RPMI7951 (cell line): ENCODE measurements around the gene GNRHR. TPM values are rescaled to one million over a fixed set of nuclear protein-coding genes. Genes with fewer than 3 reads are reported as not detected.

Experiments used
- DNase-seq: peaks from one replicate; pipeline ENCODE4 v3.0.0-alpha.2; 2012; ENCODE audit warnings: low read depth
- total RNA-seq: library from RNA; depleted of rRNA; stranded (reverse); fragments of >200 nt; shearing (Covaris generic); gene quantifications from 2 replicates; pipeline ENCODE4 v1.2.3, GENCODE V29; 2014; rRNA removed

The GNRHR gene
- total RNA-seq, 1 experiment from 2014 or later: not detected

DNA sequence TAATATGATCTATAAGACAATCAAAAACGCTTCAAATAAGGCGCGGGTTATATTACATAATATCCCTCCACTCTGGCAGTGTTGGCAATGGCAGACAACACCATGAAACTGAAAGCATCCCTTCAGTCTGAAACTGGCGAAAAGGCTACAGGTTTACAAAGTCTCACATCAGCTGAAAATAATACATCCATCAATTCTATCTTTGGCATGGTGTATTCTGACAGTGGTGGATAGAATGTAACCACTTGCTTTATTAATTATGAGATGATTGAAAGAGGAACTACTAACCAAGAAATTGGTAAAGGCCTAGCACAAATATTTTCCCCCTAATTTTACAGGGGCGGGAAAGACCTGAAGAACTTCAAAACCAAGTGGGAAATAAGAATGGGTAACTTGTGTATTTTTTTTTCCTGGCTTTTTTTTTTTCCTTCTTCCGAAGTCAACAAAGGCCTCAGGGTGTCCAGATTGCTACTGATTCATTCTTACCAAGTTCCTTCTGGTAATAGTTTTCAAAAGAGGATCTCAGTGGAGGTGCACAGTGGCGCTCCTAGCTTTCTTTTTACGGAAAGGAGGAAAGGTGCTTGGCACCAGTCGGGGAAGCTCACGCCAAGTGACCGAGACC lies 54.0 kb downstream of the GNRHR start:
- peak; percentile 42 for DNase-seq

DNA sequence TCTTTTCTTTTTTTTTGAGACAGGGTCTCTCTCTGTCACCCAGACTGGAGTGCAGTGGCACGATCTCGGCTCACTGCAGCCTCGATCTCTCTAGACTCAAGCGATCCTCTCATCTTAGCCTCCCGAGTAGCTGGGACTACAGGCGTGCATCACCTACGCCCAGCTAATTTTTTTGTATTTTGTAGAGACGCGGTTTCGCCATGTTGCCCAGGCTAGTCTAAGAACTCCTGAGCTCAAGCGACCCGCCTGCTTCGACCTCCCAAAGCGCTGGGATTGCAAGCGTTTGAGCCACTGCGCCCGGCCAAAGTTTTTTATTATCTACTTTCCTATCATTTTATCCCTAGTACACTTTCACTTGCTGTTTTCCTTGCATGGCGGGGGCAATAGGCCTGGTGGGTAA lies 54.6 kb downstream of the GNRHR start:
- DNase-seq: no peak

DNA sequence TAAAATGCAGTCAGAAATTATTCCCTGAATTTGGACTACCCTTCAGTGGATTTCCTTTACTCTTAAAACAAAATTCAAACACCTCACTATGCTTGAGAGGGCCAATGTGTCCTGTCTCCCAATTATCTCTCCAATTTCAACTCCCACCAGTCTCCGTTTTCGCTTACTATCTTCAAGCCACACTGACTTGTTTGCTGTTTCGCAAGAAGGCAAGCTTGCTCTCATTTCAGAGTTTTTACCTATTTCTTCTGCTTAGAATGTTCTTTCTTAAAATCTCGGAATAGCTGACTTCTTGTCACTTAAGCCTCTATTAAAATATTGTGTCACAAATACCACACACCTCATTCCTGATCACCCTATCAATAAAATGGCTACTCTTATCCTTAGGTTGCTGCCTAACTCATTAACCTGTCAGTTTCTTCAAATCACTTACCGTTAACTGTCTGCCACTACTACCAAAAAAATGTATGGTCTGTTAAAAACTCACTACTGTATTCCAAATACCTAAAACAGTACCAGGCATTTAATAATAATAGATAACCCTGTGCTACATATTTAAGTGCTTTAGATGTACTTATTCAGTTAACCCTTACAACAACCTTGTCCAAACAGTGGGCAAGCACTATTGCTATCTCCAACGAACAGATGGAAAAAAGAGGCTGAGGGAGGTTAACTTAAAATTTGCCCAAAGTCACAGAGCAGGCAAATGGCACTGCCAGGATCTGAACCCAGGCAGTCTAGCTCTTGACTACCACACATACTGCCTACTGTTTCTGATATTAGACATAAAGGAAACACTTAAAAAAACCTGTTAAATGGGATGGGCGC lies 56.1 kb downstream of the GNRHR start:
- no peak for DNase-seq

DNA sequence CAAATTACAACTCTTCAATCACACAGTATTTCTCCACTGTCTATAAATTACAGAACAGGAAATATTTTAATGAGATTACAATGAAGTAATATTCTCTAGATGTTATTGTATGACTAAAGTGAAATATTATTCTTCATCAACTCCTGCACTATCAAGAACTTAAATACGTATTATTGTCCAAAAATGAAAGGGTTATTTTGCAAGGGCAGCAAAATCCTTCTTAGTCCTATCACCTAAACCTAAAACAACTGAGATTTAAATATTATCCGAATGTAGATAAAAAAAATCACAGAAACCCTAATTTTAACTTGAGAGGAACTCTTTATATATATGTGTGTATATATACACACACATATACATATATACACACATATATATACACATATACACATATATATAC lies 58.1 kb downstream of the GNRHR start:
- no peak for DNase-seq

DNA sequence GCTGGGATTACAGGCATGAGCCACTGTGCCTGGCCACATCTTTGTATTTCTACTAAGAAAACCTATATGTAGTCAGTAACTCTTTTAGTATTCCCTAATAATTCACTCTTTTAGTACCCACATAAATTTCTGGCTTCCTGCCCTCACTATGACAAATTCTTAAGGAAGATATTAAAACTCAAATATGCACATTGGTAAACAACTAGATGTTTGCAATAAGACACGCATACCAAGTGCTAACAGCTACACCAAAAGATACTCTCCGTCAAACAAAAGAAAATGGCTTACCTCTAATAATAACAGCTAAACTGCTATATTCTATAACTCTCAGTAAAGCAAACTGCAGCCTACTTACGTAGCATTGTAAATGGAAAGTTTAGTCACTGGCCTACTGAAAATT lies 59.5 kb downstream of the GNRHR start:
- no peak for DNase-seq

DNA sequence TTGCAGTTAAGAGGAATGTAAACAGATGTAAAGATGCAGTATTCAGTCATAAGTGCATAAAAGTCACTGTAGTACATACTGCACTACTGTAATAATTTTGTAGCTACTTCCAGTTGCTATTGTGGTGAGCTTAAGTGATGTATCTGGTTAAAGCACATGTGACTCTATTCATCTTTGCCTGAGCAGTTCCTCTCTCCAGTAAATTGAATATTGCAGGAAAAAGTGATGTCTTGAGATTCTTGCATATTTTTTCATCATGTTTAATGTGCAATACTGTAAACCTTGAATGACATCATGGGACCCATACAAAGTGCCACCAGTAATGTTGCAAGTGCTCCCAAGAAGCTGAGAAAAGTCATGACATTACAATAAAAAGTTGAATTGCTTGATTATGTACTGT lies 62.9 kb downstream of the GNRHR start:
- no peak for DNase-seq

Other genes starting within 250 kb of the GNRHR start
- gene CENPC, start 208.9 kb downstream of the GNRHR start, total RNA-seq: 15.0 and 17.5 TPM in 2 replicates
- not detected in 2 replicates for gene STAP1, start 195.7 kb downstream of the GNRHR start, total RNA-seq
- gene UBA6, start 53.2 kb downstream of the GNRHR start, total RNA-seq: 157 and 162 TPM in 2 replicates
- gene TMPRSS11D, start 129.6 kb upstream of the GNRHR start, total RNA-seq: not detected in 2 replicates
- not detected in 2 replicates for gene TMPRSS11A, start 209.1 kb upstream of the GNRHR start, total RNA-seq